Hepatocyte (in vitro differentiated cells): ENCODE results near the gene SORCS2.
"Not testable (repeated sequence)": the region's sequence is repeated elsewhere in the genome, so short reads cannot be mapped to it uniquely, and the experiment has no call there.

Source experiments
- EZH2 ChIP-seq: fragments of 200-600 bp; sonication (generic); IDR thresholded peaks from 2 replicates; pipeline ENCODE4 v1.6.1; 2016; ENCODE audit warnings: antibody characterized with exemption, mild to moderate bottlenecking, borderline replicate concordance
- EZH2phosphoT487 ChIP-seq: fragments of 200-600 bp; sonication (generic); IDR thresholded peaks from one replicate; pipeline ENCODE4 v1.6.1; 2018; ENCODE audit warnings: antibody characterized with exemption, mild to moderate bottlenecking, low read depth, moderate library complexity; ENCODE audit not compliant: unreplicated experiment, severe bottlenecking
- TF ChIP-seq, protein P1 (sequence below): fragments of 200-600 bp; sonication (generic); IDR thresholded peaks from 2 replicates; pipeline ENCODE4 v1.5.1; 2016; ENCODE audit warnings: antibody characterized with exemption, mild to moderate bottlenecking; ENCODE audit not compliant: poor library complexity

DNA sequence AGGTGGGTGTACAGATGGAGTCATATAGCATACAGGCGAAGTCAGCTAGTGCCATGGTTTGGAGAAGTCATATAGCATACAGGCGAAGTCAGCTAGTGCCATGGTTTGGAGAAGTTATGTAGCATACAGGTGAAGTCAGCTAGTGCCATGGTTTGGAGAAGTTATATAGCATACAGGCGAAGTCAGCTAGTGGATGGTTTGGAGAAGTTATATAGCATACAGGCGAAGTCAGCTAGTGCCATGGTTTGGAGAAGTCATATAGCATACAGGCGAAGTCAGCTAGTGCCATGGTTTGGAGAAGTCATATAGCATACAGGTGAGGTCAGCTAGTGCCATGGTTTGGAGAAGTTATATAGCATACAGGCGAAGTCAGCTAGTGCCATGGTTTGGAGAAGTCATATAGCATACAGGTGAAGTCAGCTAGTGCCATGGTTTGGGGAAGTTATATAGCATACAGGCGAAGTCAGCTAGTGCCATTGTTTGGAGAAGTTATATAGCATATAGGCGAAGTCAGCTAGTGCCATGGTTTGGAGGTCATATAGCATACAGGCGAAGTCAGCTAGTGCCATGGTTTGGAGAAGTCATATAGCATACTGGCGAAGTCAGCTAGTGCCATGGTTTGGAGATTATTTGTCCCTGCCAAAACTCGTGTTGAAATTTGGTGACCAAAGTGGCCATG, 385.2 kb downstream of the SORCS2 start:
- TF ChIP-seq, protein P1, sequence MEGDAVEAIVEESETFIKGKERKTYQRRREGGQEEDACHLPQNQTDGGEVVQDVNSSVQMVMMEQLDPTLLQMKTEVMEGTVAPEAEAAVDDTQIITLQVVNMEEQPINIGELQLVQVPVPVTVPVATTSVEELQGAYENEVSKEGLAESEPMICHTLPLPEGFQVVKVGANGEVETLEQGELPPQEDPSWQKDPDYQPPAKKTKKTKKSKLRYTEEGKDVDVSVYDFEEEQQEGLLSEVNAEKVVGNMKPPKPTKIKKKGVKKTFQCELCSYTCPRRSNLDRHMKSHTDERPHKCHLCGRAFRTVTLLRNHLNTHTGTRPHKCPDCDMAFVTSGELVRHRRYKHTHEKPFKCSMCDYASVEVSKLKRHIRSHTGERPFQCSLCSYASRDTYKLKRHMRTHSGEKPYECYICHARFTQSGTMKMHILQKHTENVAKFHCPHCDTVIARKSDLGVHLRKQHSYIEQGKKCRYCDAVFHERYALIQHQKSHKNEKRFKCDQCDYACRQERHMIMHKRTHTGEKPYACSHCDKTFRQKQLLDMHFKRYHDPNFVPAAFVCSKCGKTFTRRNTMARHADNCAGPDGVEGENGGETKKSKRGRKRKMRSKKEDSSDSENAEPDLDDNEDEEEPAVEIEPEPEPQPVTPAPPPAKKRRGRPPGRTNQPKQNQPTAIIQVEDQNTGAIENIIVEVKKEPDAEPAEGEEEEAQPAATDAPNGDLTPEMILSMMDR, result not testable (repeated sequence)
- TF ChIP-seq EZH2, EZH2phosphoT487: not testable (repeated sequence)
